SU-DHL-6 (cell line): ENCODE results near the gene RAB11FIP3.

ENCODE experiments used
- H2AFZ ChIP-seq: fragments of 200-600 bp; sonication (generic); 2 replicates; pipeline ENCODE4 v1.6.1; 2014; ENCODE audit warnings: low read depth, mild to moderate bottlenecking, moderate library complexity, mixed read lengths, antibody characterized with exemption, low read length; ENCODE audit not compliant: severe bottlenecking
- H3F3A ChIP-seq: fragments of 200-600 bp; shearing (Covaris generic); 2 replicates; pipeline ENCODE4 v1.6.0; 2016; ENCODE audit warnings: antibody characterized with exemption, mild to moderate bottlenecking; ENCODE audit not compliant: insufficient read depth
- H3K27ac ChIP-seq: fragments of 200-600 bp; sonication (generic); 2 replicates; pipeline ENCODE4 v1.5.1; 2016; ENCODE audit warnings: low read depth, mild to moderate bottlenecking, low read length, moderate library complexity, mixed read lengths
- H3K27me3 ChIP-seq: fragments of 200-600 bp; sonication (generic), shearing (Covaris generic); 2 replicates; pipeline ENCODE4 v1.6.0; 2014; ENCODE audit warnings: mild to moderate bottlenecking, low read length
- H3K36me3 ChIP-seq: fragments of 200-600 bp; sonication (generic); 2 replicates; pipeline ENCODE4 v1.6.1; 2014; ENCODE audit warnings: mild to moderate bottlenecking, low read length, mixed read lengths
- H3K4me2 ChIP-seq: fragments of 300-600, 200-600 bp; shearing (Covaris generic), sonication (generic); 2 replicates; pipeline ENCODE4 v1.6.0; 2014; ENCODE audit warnings: low read length, low read depth, mild to moderate bottlenecking; ENCODE audit not compliant: poor library complexity, severe bottlenecking
- H3K4me3 ChIP-seq: fragments of 200-600 bp; sonication (generic); 2 replicates; pipeline ENCODE4 v1.5.1; 2014; ENCODE audit warnings: antibody characterized with exemption, low read length, mild to moderate bottlenecking, mixed read lengths; ENCODE audit not compliant: insufficient read depth, poor library complexity, severe bottlenecking
- H3K79me2 ChIP-seq: fragments of 200-600 bp; sonication (generic); 2 replicates; pipeline ENCODE4 v1.6.1; 2014; ENCODE audit warnings: mild to moderate bottlenecking, low read length, moderate library complexity; ENCODE audit not compliant: insufficient read depth
- H3K9ac ChIP-seq: fragments of 200-600 bp; sonication (generic); 2 replicates; pipeline ENCODE4 v1.7.0; 2014; ENCODE audit warnings: mild to moderate bottlenecking, low read length
- H3K9me2 ChIP-seq: fragments of 200-600 bp; sonication (generic); replicated peaks from 2 replicates; pipeline ENCODE4 v1.6.1; 2014; ENCODE audit warnings: low read length; ENCODE audit not compliant: insufficient read depth
- H3K9me3 ChIP-seq: fragments of 200-600 bp; sonication (generic); 2 replicates; pipeline ENCODE4 v1.6.1; 2014; ENCODE audit warnings: low read length, mixed read lengths; ENCODE audit not compliant: insufficient read depth
- H4K20me1 ChIP-seq: fragments of 200-600 bp; sonication (generic); 2 replicates; pipeline ENCODE4 v1.6.1; 2014; ENCODE audit warnings: low read depth, mild to moderate bottlenecking, antibody characterized with exemption, low read length, moderate library complexity, mixed read lengths
- EZH2phosphoT487 ChIP-seq: fragments of 200-600 bp; sonication (generic), shearing (Covaris generic); conservative IDR thresholded peaks from 2 replicates; pipeline ENCODE4 v1.6.1; 2018; ENCODE audit warnings: mild to moderate bottlenecking, antibody characterized with exemption, low read length, moderate library complexity, mixed read lengths
- TF ChIP-seq, protein P1 (sequence below): fragments of 200-600 bp; sonication (generic); IDR thresholded peaks from one replicate; pipeline ENCODE4 v1.5.1; 2017; ENCODE audit warnings: antibody characterized with exemption, mild to moderate bottlenecking, low read length, moderate library complexity; ENCODE audit not compliant: insufficient read depth, poor library complexity, severe bottlenecking

RAB11FIP3 gene

DNA sequence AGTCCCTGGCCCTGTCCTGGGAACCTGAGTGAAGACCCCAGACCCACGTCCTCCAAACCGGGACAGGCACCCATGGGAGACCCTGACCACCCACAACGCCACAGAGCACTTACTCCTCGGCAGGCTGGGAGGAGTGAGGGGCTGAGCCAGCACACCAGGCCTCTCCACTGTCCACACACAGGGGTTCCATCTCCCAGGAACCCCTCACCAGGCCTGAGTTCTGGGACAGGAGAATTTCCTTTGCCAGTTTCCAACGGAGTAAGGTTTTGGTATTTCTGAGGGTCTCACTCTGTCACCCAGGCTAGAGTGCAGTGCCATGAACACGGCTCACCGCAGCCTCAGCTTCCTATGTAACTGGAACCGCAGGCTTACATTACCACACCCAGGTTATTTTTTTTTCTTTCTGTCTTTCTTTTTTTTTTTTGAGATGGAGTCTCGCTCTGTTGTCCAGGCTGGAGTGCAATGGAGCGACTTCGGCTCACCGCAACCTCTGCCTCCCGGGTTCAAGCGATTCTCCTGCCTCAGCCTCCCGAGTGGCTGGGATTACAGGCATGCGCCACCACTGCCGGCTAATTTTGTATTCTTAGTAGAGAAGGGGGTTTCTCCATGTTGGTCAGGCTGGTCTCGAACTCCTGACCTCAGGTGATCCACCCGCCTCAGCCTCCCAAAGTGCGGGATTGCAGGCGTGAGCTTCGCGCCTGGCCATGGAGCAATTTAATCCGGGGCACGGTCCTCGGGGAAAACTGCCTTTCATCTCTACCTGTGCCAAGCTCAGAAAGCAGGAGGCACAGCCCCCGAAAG, 45.3 kb upstream of the RAB11FIP3 start:
- H3K4me3 ChIP-seq = no peak overlapping the region
- no peak overlapping the region for H3K27ac ChIP-seq
- H3K9me3 ChIP-seq = no peaks in the 10 kb centered on the region
- H3F3A ChIP-seq = peaks cover 11% of the 10 kb centered on the region
- TF ChIP-seq EZH2phosphoT487 = no peak
- TF ChIP-seq, protein P1, sequence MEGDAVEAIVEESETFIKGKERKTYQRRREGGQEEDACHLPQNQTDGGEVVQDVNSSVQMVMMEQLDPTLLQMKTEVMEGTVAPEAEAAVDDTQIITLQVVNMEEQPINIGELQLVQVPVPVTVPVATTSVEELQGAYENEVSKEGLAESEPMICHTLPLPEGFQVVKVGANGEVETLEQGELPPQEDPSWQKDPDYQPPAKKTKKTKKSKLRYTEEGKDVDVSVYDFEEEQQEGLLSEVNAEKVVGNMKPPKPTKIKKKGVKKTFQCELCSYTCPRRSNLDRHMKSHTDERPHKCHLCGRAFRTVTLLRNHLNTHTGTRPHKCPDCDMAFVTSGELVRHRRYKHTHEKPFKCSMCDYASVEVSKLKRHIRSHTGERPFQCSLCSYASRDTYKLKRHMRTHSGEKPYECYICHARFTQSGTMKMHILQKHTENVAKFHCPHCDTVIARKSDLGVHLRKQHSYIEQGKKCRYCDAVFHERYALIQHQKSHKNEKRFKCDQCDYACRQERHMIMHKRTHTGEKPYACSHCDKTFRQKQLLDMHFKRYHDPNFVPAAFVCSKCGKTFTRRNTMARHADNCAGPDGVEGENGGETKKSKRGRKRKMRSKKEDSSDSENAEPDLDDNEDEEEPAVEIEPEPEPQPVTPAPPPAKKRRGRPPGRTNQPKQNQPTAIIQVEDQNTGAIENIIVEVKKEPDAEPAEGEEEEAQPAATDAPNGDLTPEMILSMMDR = no peak
- H4K20me1 ChIP-seq = no peaks in the 10 kb centered on the region
- no peak overlapping the region for H3K9ac ChIP-seq
- peaks cover 3% of the 10 kb centered on the region; the same call in 1 of the 2 replicates for H3K79me2 ChIP-seq
- no peak overlapping the region for H2AFZ ChIP-seq
- no peaks in the 10 kb centered on the region for H3K9me2 ChIP-seq
- no peaks in the 10 kb centered on the region for H3K36me3 ChIP-seq
- no peaks in the 10 kb centered on the region for H3K27me3 ChIP-seq
- peak overlapping the region; percentile 65 for H3K4me2 ChIP-seq

DNA sequence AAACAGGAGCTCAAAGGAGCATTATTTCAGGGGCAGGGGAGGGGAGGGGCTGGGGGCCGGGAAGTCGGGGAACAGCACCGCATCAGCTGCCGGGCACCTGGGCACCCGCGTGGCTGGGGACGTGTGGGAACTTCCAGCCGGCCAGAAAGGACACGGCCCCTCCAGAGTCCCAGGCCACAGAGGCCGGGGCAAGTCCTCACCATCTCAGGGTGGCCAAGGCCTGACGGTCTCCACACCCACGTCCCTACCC, 44.8 kb upstream of the RAB11FIP3 start:
- H3K27ac ChIP-seq = no peak overlapping the region
- no peaks in the 10 kb centered on the region for H4K20me1 ChIP-seq
- H2AFZ ChIP-seq = no peak overlapping the region

GRCh38 chr16:381012-381788, 44.2 kb upstream of the RAB11FIP3 start:
- Histone ChIP-seq H3K4me2 (peak overlapping the region; percentile 65), H3K9me2 (no peaks in the 10 kb centered on the region), H3K4me3 (peak overlapping the region; percentile 88), H3K27me3 (no peaks in the 10 kb centered on the region), H3K9me3 (no peaks in the 10 kb centered on the region), H4K20me1 (no peaks in the 10 kb centered on the region), H3K9ac (peak overlapping the region; percentile 89), H3F3A (peaks cover 11% of the 10 kb centered on the region), H3K27ac (peak overlapping the region; percentile 1; the same call in 1 of the 2 replicates), H3K79me2 (peaks cover 3% of the 10 kb centered on the region; the same call in 1 of the 2 replicates), H2AFZ (peak overlapping the region; percentile 66), H3K36me3 (no peaks in the 10 kb centered on the region)
- no peak for TF ChIP-seq EZH2phosphoT487
- TF ChIP-seq, protein P1 = no peak

More for the DNA sequence above, 44.8 kb upstream of the RAB11FIP3 start:
- Histone ChIP-seq H3K9me3 (no peaks in the 10 kb centered on the region), H3F3A (peaks cover 11% of the 10 kb centered on the region), H3K9ac (peak overlapping the region; percentile 89), H3K79me2 (peaks cover 3% of the 10 kb centered on the region; the same call in 1 of the 2 replicates), H3K4me3 (peak overlapping the region; percentile 88), H3K4me2 (peak overlapping the region; percentile 65), H3K9me2 (no peaks in the 10 kb centered on the region), H3K27me3 (no peaks in the 10 kb centered on the region), H3K36me3 (no peaks in the 10 kb centered on the region)
- TF ChIP-seq, protein P1 = no peak
- no peak for TF ChIP-seq EZH2phosphoT487
